IMR-90 (cell line): ENCODE results near the gene DYRK1B. TPM values are rescaled to one million over a fixed set of nuclear protein-coding genes. Genes with fewer than 3 reads are reported as not detected.

Experiments used
- ATAC-seq: fragments of 200-7000 bp; cut with Tn5 transposase; 2 replicates; pipeline ENCODE4 v1.9.1; 2020; ENCODE audit warnings: low read depth, mild to moderate bottlenecking, moderate library complexity
- BruUV-seq: library from RNA; stranded (reverse); fragments of 400-500 nt; replicated peaks from 2 replicates; lab custom pipeline; 2021; lab: Mats Ljungman, UMichigan
- CTCF ChIA-PET: fragments of 300-600 bp; formaldehyde crosslinking; extraction: SDS; loops from one replicate; lab custom pipeline; 2021; ENCODE audit warnings: antibody characterized with exemption; lab: Yijun Ruan, JAX
- POLR2A ChIA-PET: fragments of 300-600 bp; sonication (Branson Sonifier 250); formaldehyde crosslinking; loops from one replicate; lab custom pipeline; 2022; ENCODE audit warnings: antibody characterized with exemption; ENCODE audit not compliant: unreplicated experiment; lab: Charles Lee
- DNase-seq: peaks from one replicate; pipeline ENCODE4 v3.0.0; 2013
- H2AFZ ChIP-seq: replicated peaks from 2 replicates; pipeline ENCODE3; 2013; ENCODE audit warnings: low read length, mild to moderate bottlenecking; ENCODE audit not compliant: poor library complexity
- H2AK5ac ChIP-seq: 2 replicates; pipeline ENCODE4 v1.6.1; 2013; ENCODE audit warnings: low read depth, low read length, inconsistent platforms
- H2AK9ac ChIP-seq: replicated peaks from 2 replicates; pipeline ENCODE3; 2013; ENCODE audit warnings: mild to moderate bottlenecking, low read depth, low read length, moderate library complexity; ENCODE audit not compliant: poor library complexity
- H2BK120ac ChIP-seq: 2 replicates; pipeline ENCODE4 v1.6.1; 2013; ENCODE audit warnings: low read depth, low read length, inconsistent platforms
- H2BK15ac ChIP-seq: 3 replicates; pipeline ENCODE4 v1.6.1; 2013; ENCODE audit warnings: low read depth, low read length, inconsistent platforms
- H2BK20ac ChIP-seq: 2 replicates; pipeline ENCODE4 v1.6.1; 2013; ENCODE audit warnings: low read depth, mild to moderate bottlenecking, inconsistent platforms, low read length, moderate library complexity
- H2BK5ac ChIP-seq: 2 replicates; pipeline ENCODE4 v1.6.1; 2013; ENCODE audit warnings: mild to moderate bottlenecking, low read depth, low read length, inconsistent platforms; ENCODE audit not compliant: poor library complexity, severe bottlenecking
- H3K14ac ChIP-seq: replicated peaks from 2 replicates; pipeline ENCODE4 v1.6.1; 2013; ENCODE audit warnings: low read depth, low read length, inconsistent platforms
- H3K18ac ChIP-seq: 2 replicates; pipeline ENCODE4 v1.6.1; 2013; ENCODE audit warnings: low read depth, low read length, control low read depth
- H3K23ac ChIP-seq: 2 replicates; pipeline ENCODE4 v1.6.1; 2013; ENCODE audit warnings: low read depth, low read length, inconsistent platforms
- H3K27ac ChIP-seq: 2 replicates; pipeline ENCODE4 v1.5.1; 2013; ENCODE audit warnings: mild to moderate bottlenecking, control low read depth, low read length; ENCODE audit not compliant: insufficient read depth
- H3K27me3 ChIP-seq: 2 replicates; pipeline ENCODE4 v1.6.1; 2013; ENCODE audit warnings: low read length; ENCODE audit not compliant: control insufficient read depth, insufficient read depth
- H3K36me3 ChIP-seq: 2 replicates; pipeline ENCODE4 v1.6.1; 2013; ENCODE audit warnings: low read length, mixed read lengths; ENCODE audit not compliant: control insufficient read depth, insufficient read depth
- H3K4ac ChIP-seq: 2 replicates; pipeline ENCODE4 v1.6.1; 2013; ENCODE audit warnings: low read depth, low read length, inconsistent platforms
- H3K4me1 ChIP-seq: 2 replicates; pipeline ENCODE4 v1.6.1; 2013; ENCODE audit warnings: low read length, mixed read lengths; ENCODE audit not compliant: control insufficient read depth, insufficient read depth
- H3K4me2 ChIP-seq: 2 replicates; pipeline ENCODE4 v1.6.1; 2013; ENCODE audit warnings: low read depth, mild to moderate bottlenecking, control low read depth, low read length, moderate library complexity
- H3K4me3 ChIP-seq: 2 replicates; pipeline ENCODE4 v1.5.1; 2013; ENCODE audit warnings: low read depth, mild to moderate bottlenecking, control low read depth, low read length, moderate library complexity; ENCODE audit not compliant: insufficient read depth
- H3K56ac ChIP-seq: 2 replicates; pipeline ENCODE4 v1.6.1; 2013; ENCODE audit warnings: low read length, inconsistent platforms; ENCODE audit not compliant: insufficient read depth; ENCODE audit errors: extremely low read depth
- H3K79me1 ChIP-seq, 2 experiments: 2 replicates each; pipeline ENCODE4 v1.6.1; 2013; ENCODE audit warnings: low read length in 2 of 2, inconsistent platforms in 1 of 2, low read depth in 1 of 2
- H3K9ac ChIP-seq: 2 replicates; pipeline ENCODE4 v1.6.1; 2013; ENCODE audit warnings: low read depth, low read length, control low read depth
- H3K9me1 ChIP-seq: 2 replicates; pipeline ENCODE4 v1.6.1; 2013; ENCODE audit warnings: low read length, inconsistent platforms; ENCODE audit not compliant: insufficient read depth
- H3K9me3 ChIP-seq: 2 replicates; pipeline ENCODE4 v1.6.1; 2013; ENCODE audit warnings: low read length; ENCODE audit not compliant: control insufficient read depth, insufficient read depth
- H4K20me1 ChIP-seq: 2 replicates; pipeline ENCODE4 v1.6.1; 2013; ENCODE audit warnings: low read length, inconsistent platforms; ENCODE audit not compliant: insufficient read depth
- H4K5ac ChIP-seq: 2 replicates; pipeline ENCODE4 v1.6.1; 2013; ENCODE audit warnings: mild to moderate bottlenecking, low read depth, low read length, control low read depth
- H4K8ac ChIP-seq, 2 experiments: 2 replicates each; pipeline ENCODE4 v1.6.1; 2013; ENCODE audit warnings: low read depth in 2 of 2, low read length in 2 of 2, control low read depth in 1 of 2, inconsistent platforms in 1 of 2
- H4K91ac ChIP-seq: 2 replicates; pipeline ENCODE4 v1.6.1; 2013; ENCODE audit warnings: low read depth, low read length, inconsistent platforms; ENCODE audit not compliant: insufficient read depth
- BHLHE40 ChIP-seq: fragments of 150-350 bp; IDR thresholded peaks from 2 replicates; pipeline ENCODE4 v1.6.1; 2016; ENCODE audit warnings: mild to moderate bottlenecking, low read depth, low read length
- CHD1 ChIP-seq: IDR thresholded peaks from 2 replicates; pipeline ENCODE4 v1.6.1; 2012; ENCODE audit warnings: low read depth, low read length, improper control_type of control experiment
- FOS ChIP-seq: fragments of 150-350 bp; IDR thresholded peaks from 2 replicates; pipeline ENCODE4 v1.6.1; 2016; ENCODE audit warnings: low read depth, low read length
- MAFK ChIP-seq: IDR thresholded peaks from 2 replicates; pipeline ENCODE4 v1.6.1; 2012; ENCODE audit warnings: low read depth, low read length, improper control_type of control experiment
- MAZ ChIP-seq: IDR thresholded peaks from 2 replicates; pipeline ENCODE4 v1.6.1; 2012; ENCODE audit warnings: low read depth, mild to moderate bottlenecking, low read length, improper control_type of control experiment, moderate library complexity, borderline replicate concordance
- MXI1 ChIP-seq: IDR thresholded peaks from 2 replicates; pipeline ENCODE4 v1.6.1; 2012; ENCODE audit warnings: low read depth, mild to moderate bottlenecking, low read length, moderate library complexity, borderline replicate concordance
- NFE2L2 ChIP-seq: fragments of 150-350 bp; IDR thresholded peaks from 2 replicates; pipeline ENCODE4 v1.6.1; 2016; ENCODE audit warnings: low read depth, mild to moderate bottlenecking, low read length
- POLR2A ChIP-seq: IDR thresholded peaks from 2 replicates; pipeline ENCODE4 v1.6.1; 2012; ENCODE audit warnings: mild to moderate bottlenecking, low read depth, low read length
- RAD21 ChIP-seq: IDR thresholded peaks from 2 replicates; pipeline ENCODE4 v1.6.1; 2012; ENCODE audit warnings: low read length, improper control_type of control experiment
- RCOR1 ChIP-seq: IDR thresholded peaks from 2 replicates; pipeline ENCODE4 v1.6.1; 2012; ENCODE audit warnings: mild to moderate bottlenecking, low read length, improper control_type of control experiment; ENCODE audit not compliant: insufficient replicate concordance
- RFX5 ChIP-seq: IDR thresholded peaks from 2 replicates; pipeline ENCODE4 v1.8.0; 2012; ENCODE audit warnings: low read depth, mild to moderate bottlenecking, low read length, moderate library complexity
- SMC3 ChIP-seq: fragments of 150-350 bp; IDR thresholded peaks from 2 replicates; pipeline ENCODE4 v1.6.1; 2016; ENCODE audit warnings: low read depth, mild to moderate bottlenecking, antibody characterized with exemption, low read length, moderate library complexity
- WGBS, 2 experiments: methylation state at CpG; one replicate each; pipeline versions ENCODE4 v1.1.5 to v1.1.7; 2013; ENCODE audit warnings: missing lambda C conversion rate in 2 of 2; ENCODE audit not compliant: insufficient read length in 1 of 2; ENCODE audit errors: extremely low coverage in 2 of 2; 5-methylcytosine and 5-hydroxymethylcytosine counted together
- dilution Hi-C: fragments of 300-500 bp; cut with HindIII; formaldehyde crosslinking; loops from one replicate; pipeline ENCODE4 v1.14.3; 2018; ENCODE audit warnings: low sequenced_read_pairs; ENCODE audit not compliant: unreplicated experiment
- in situ Hi-C: fragments of 300-500 bp; cut with MboI; formaldehyde crosslinking; loops from 3 replicates; pipeline ENCODE4 v1.14.3; 2019; ENCODE audit warnings: low sequenced_read_pairs, inconsistent platforms, mixed read lengths
- intact Hi-C: fragments of 100-400 bp; cut with micrococcal nuclease; formaldehyde crosslinking; loops from 2 replicates; pipeline ENCODE4 v1.10.0; 2022
- polyA plus RNA-seq, 3 experiments: library from polyadenylated mRNA; depleted of rRNA; stranded (reverse); fragments of >200 nt; gene quantifications; 2 replicates each; pipeline ENCODE4 v1.2.3, GENCODE V29; 2012; ENCODE audit warnings: low replicate concordance in 1 of 3
- total RNA-seq: library from RNA; depleted of rRNA; stranded (reverse); fragments of >200 nt; gene quantifications from 2 replicates; pipeline ENCODE4 v1.2.3, GENCODE V29; 2012
- TF ChIP-seq, protein P1 (sequence below): conservative IDR thresholded peaks from 2 replicates; pipeline ENCODE4 v1.5.1; 2012; ENCODE audit warnings: mild to moderate bottlenecking, low read depth, low read length, improper control_type of control experiment
- TF ChIP-seq, protein P2 (sequence below): fragments of 150-350 bp; IDR thresholded peaks from 2 replicates; pipeline ENCODE4 v1.6.1; 2016; ENCODE audit warnings: low read depth, mild to moderate bottlenecking, low read length, moderate library complexity, borderline replicate concordance
- TF ChIP-seq, protein P3 (sequence below): fragments of 150-350 bp; IDR thresholded peaks from 2 replicates; pipeline ENCODE4 v1.6.1; 2017; ENCODE audit warnings: mild to moderate bottlenecking, antibody characterized with exemption, low read length, low read depth

The DYRK1B gene
- total and polyA plus RNA-seq, 2 of the 4 experiments (the other 2 are of a cell fraction), result 2.7 to 11.4 TPM

DNA sequence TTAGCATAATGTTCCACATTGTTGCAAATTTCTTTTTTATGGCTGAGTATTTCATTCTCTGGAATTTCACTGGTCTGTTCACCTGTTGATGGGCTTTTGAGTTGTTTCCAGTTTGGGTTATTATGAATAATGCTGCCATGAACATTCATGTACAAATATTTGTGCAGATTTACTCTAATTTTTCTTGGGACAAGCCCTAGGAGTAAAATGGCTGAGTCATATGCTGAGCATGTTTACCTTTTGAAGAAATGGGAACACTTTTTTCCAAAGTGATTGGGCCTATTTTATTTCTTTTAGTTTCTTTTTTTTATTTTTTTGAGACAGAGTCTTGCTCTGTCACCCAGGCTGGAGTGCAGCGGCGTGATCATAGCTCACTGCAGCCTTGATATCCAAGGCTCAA, 16.9 kb upstream of the DYRK1B start:
- BruUV-seq, result no TSS peak
- no peak for ATAC-seq

More for the DNA sequence above, 16.9 kb upstream of the DYRK1B start:
- Histone ChIP-seq H3K27me3 (no peaks in the 10 kb centered on the region; the same call in 1 of the 2 replicates), H4K91ac (no peak overlapping the region), H3K79me1 (peaks cover 0 to 2% of the 10 kb centered on the region in 2 experiments; a peak in 2 of 4 replicates), H3K4me3 (no peak overlapping the region), H3K9me3 (no peaks in the 10 kb centered on the region), H4K8ac (no peak overlapping the region), H3K36me3 (no peaks in the 10 kb centered on the region), H3K23ac (no peak overlapping the region), H4K20me1 (no peaks in the 10 kb centered on the region), H3K9ac (no peak overlapping the region), H3K27ac (no peak overlapping the region), H2BK15ac (no peak overlapping the region), H2AFZ (no peak overlapping the region), H2AK5ac (no peak overlapping the region), H3K4ac (no peak overlapping the region), H3K14ac (no peak overlapping the region), H4K5ac (no peak overlapping the region), H3K4me1 (peaks cover 8% of the 10 kb centered on the region), H2AK9ac (no peak overlapping the region), H3K18ac (no peak overlapping the region), H2BK20ac (no peak overlapping the region), H3K9me1 (peaks cover 5% of the 10 kb centered on the region; the same call in 1 of the 2 replicates), H2BK120ac (no peak overlapping the region), H2BK5ac (no peak overlapping the region), H3K4me2 (no peak overlapping the region), H3K56ac (no peak overlapping the region)
- WGBS, 2 experiments, result 80% methylated on average over 2 of the region's 2 CpGs; no CpG with 5 or more reads in 1 of the 2 experiments
- CTCF ChIA-PET, result no interaction called here
- dilution Hi-C loops (no loop called here), intact Hi-C loops (no loop called here), in situ Hi-C loops (no loop called here)
- no peak for DNase-seq
- POLR2A ChIA-PET, result no interaction called here
- TF ChIP-seq NFE2L2, result no peak
- TF ChIP-seq, protein P1, sequence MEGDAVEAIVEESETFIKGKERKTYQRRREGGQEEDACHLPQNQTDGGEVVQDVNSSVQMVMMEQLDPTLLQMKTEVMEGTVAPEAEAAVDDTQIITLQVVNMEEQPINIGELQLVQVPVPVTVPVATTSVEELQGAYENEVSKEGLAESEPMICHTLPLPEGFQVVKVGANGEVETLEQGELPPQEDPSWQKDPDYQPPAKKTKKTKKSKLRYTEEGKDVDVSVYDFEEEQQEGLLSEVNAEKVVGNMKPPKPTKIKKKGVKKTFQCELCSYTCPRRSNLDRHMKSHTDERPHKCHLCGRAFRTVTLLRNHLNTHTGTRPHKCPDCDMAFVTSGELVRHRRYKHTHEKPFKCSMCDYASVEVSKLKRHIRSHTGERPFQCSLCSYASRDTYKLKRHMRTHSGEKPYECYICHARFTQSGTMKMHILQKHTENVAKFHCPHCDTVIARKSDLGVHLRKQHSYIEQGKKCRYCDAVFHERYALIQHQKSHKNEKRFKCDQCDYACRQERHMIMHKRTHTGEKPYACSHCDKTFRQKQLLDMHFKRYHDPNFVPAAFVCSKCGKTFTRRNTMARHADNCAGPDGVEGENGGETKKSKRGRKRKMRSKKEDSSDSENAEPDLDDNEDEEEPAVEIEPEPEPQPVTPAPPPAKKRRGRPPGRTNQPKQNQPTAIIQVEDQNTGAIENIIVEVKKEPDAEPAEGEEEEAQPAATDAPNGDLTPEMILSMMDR, result no peak
- TF ChIP-seq, protein P2, sequence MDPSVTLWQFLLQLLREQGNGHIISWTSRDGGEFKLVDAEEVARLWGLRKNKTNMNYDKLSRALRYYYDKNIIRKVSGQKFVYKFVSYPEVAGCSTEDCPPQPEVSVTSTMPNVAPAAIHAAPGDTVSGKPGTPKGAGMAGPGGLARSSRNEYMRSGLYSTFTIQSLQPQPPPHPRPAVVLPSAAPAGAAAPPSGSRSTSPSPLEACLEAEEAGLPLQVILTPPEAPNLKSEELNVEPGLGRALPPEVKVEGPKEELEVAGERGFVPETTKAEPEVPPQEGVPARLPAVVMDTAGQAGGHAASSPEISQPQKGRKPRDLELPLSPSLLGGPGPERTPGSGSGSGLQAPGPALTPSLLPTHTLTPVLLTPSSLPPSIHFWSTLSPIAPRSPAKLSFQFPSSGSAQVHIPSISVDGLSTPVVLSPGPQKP, result no peak
- TF ChIP-seq CHD1, result no peak
- no peak for TF ChIP-seq POLR2A
- no peak for TF ChIP-seq RAD21
- no peak for TF ChIP-seq SMC3
- no peak for TF ChIP-seq BHLHE40
- no peak for TF ChIP-seq RFX5
- TF ChIP-seq, protein P3, sequence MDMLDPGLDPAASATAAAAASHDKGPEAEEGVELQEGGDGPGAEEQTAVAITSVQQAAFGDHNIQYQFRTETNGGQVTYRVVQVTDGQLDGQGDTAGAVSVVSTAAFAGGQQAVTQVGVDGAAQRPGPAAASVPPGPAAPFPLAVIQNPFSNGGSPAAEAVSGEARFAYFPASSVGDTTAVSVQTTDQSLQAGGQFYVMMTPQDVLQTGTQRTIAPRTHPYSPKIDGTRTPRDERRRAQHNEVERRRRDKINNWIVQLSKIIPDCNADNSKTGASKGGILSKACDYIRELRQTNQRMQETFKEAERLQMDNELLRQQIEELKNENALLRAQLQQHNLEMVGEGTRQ, result no peak
- TF ChIP-seq FOS, result no peak
- TF ChIP-seq RCOR1, result no peak
- no peak for TF ChIP-seq MXI1
- no peak for TF ChIP-seq MAZ
- TF ChIP-seq MAFK, result no peak
